SH-SY5Y (cell line): Measurements from ENCODE around the gene RNF4.

Source experiments
- GATA2 ChIP-seq: IDR thresholded peaks from 2 replicates; pipeline ENCODE4 v1.6.1; 2011; ENCODE audit warnings: mild to moderate bottlenecking, low read depth, low read length
- GATA3 ChIP-seq: IDR thresholded peaks from 2 replicates; pipeline ENCODE4 v1.6.1; 2011; ENCODE audit warnings: low read depth, mild to moderate bottlenecking, low read length, moderate library complexity

DNA sequence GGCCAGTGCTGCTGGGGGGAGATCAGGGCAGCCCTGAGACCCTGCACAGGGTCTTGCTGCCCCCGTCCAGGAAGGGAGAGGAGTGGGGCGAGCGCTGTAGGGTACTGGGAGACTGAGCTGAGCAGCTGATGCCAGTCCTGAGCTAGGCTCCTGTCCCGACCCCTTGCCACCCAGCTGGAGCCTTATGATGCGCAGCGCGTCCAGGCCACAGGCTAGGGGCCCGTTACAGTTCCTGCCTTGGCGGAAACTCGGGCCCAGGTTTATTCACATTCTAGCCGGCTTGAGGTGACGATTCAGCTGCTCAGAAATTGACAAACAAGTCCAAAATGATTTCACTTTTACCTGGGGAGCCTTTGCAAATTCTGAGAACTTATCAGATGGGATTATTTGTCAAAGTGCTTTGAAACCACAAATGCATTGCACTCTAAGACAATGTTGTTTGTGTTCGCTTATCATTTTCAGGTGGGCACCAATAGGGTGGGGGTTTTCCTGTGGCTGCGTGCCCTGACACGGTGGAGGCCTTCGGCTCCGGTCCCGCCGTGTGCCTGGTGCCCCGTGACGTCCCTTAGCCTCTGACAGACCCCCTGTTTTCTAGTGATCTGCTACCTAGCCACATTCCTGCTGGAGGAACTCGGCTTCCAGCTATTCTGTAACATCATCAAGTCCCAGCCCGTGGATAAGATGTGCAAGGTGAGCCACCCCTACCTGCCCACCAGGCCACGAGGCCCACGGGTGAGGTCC is 31.3 kb upstream of the RNF4 start:
- TF ChIP-seq GATA3 (no peak), GATA2 (no peak)
